Measurements from ENCODE around the gene IFNL4. TPM values are rescaled to one million over a fixed set of nuclear protein-coding genes. Genes with fewer than 3 reads are reported as not detected.

IFNL4 gene
- total and polyA plus RNA-seq, 2 experiments from 2014 or later: not detected

GRCh38 chr19:39251081-39251480 lies 2.4 kb upstream of the IFNL4 start:
- H3K36me3 Mint-ChIP-seq (ENCODE audit: low read depth): no peaks in the 10 kb centered on the region
- Histone ChIP-seq H3K4me3 (no peak overlapping the region), H4K20me1 (replicated peaks; ENCODE audit: insufficient read depth) (peaks cover 2% of the 10 kb centered on the region; the same call in 1 of the 2 replicates), H3K79me2 (replicated peaks; ENCODE audit: insufficient read depth) (no peaks in the 10 kb centered on the region), H3K36me3 (ENCODE audit: insufficient read depth) (no peaks in the 10 kb centered on the region), H3K27ac (ENCODE audit: low read depth) (no peak overlapping the region), H3F3A (replicated peaks; ENCODE audit: low read depth) (no peaks in the 10 kb centered on the region), H3K4me2 (no peak overlapping the region), H3K27me3 (ENCODE audit: insufficient read depth) (peaks cover 65% of the 10 kb centered on the region), H2AFZ (no peak overlapping the region), H3K9me2 (ENCODE audit: insufficient read depth) (no peaks in the 10 kb centered on the region), H3K4me1 (ENCODE audit: insufficient read depth) (no peaks in the 10 kb centered on the region; the same call in 1 of the 2 replicates)
- ATAC-seq: no peak
- no peak overlapping the region for H3K27ac Mint-ChIP-seq
- TF ChIP-seq ZNF114 (CRISPR knock-in tag; IDR thresholded peaks at IDR 0.05) (no peak), ZNF462 (CRISPR knock-in tag; IDR thresholded peaks at IDR 0.05) (no peak), JUNB (IDR thresholded peaks at IDR 0.05; ENCODE audit: unreplicated experiment) (no peak), EZH2 (IDR thresholded peaks at IDR 0.05; ENCODE audit: low read depth, unreplicated experiment) (no peak), STAT1 (IDR thresholded peaks at IDR 0.05; ENCODE audit: unreplicated experiment) (no peak), ZNF331 (CRISPR knock-in tag; IDR thresholded peaks at IDR 0.05; ENCODE audit: low read depth) (no peak), CREB1 (CRISPR knock-in tag; IDR thresholded peaks at IDR 0.05; ENCODE audit: low read depth) (no peak), ETS1 (IDR thresholded peaks at IDR 0.05) (no peak), EZH2phosphoT487 (IDR thresholded peaks at IDR 0.05; ENCODE audit: unreplicated experiment) (no peak), CTCF (conservative IDR thresholded peaks at IDR 0.05; ENCODE audit: low read depth in 2 of 2) (no peak), POLR2AphosphoS5 (IDR thresholded peaks at IDR 0.05; ENCODE audit: low read depth) (no peak), NANOG (IDR thresholded peaks at IDR 0.05; ENCODE audit: borderline replicate concordance) (no peak)
- TF ChIP-seq, protein P1, sequence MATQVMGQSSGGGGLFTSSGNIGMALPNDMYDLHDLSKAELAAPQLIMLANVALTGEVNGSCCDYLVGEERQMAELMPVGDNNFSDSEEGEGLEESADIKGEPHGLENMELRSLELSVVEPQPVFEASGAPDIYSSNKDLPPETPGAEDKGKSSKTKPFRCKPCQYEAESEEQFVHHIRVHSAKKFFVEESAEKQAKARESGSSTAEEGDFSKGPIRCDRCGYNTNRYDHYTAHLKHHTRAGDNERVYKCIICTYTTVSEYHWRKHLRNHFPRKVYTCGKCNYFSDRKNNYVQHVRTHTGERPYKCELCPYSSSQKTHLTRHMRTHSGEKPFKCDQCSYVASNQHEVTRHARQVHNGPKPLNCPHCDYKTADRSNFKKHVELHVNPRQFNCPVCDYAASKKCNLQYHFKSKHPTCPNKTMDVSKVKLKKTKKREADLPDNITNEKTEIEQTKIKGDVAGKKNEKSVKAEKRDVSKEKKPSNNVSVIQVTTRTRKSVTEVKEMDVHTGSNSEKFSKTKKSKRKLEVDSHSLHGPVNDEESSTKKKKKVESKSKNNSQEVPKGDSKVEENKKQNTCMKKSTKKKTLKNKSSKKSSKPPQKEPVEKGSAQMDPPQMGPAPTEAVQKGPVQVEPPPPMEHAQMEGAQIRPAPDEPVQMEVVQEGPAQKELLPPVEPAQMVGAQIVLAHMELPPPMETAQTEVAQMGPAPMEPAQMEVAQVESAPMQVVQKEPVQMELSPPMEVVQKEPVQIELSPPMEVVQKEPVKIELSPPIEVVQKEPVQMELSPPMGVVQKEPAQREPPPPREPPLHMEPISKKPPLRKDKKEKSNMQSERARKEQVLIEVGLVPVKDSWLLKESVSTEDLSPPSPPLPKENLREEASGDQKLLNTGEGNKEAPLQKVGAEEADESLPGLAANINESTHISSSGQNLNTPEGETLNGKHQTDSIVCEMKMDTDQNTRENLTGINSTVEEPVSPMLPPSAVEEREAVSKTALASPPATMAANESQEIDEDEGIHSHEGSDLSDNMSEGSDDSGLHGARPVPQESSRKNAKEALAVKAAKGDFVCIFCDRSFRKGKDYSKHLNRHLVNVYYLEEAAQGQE (IDR thresholded peaks at IDR 0.05; ENCODE audit: unreplicated experiment): no peak
- DNase-seq (ENCODE audit: low spot score): no peak
- no peaks in the 10 kb centered on the region for H3K9me3 Mint-ChIP-seq
- peaks cover 55% of the 10 kb centered on the region for H3K27me3 Mint-ChIP-seq (ENCODE audit: insufficient read depth, low read depth, poor library complexity)
- no peaks in the 10 kb centered on the region; the same call in 2 of the 3 replicates for H3K4me1 Mint-ChIP-seq
- no peak overlapping the region for H3K4me3 Mint-ChIP-seq

Data from GM23338 (cell line).